C4-2B (cell line): ENCODE results near the gene LDB3.

Experiments
- CTCF ChIP-seq: fragments of 450-650 bp; conservative IDR thresholded peaks from 2 replicates; pipeline ENCODE4 v1.5.1; 2017; ENCODE audit warnings: mild to moderate bottlenecking
- ZFX ChIP-seq: fragments of 450-650 bp; IDR thresholded peaks from 2 replicates; pipeline ENCODE4 v1.6.1; 2017

DNA sequence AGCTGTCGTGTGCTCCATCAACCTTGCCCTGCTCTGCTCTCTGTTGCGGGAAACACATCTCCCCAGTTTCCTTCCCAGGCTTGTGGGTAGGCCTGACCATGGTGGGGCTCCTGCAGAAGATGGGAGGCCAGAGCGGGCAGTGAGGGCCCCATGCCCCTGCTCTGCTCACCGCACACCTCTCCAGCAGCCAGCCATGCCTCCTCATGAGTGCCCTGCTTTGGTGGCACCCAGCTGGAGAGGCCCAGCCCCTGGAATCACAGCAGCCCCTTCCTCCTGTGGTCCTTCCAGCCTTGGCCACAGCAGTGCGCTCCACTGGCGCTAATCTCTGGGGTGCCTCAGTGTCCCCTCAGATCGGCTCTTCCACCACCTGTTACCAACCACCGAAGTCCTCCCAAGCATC is 18.2 kb upstream of the LDB3 start:
- TF ChIP-seq CTCF (no peak), ZFX (no peak)
